Gastroesophageal sphincter (tissue), 4 donors: ENCODE data around the gene ZNF45. TPM values are rescaled to one million over a fixed set of nuclear protein-coding genes. Genes with fewer than 3 reads are reported as not detected.

Experiments used
- ATAC-seq: fragments of 150-250 bp; one replicate; pipeline ENCODE4 v1.9.1; 2016; ENCODE audit warnings: mild to moderate bottlenecking, moderate library complexity
- H3K27ac ChIP-seq, 4 donors: fragments of 200-600 bp; sonication (generic) in 3 of 4; 1 replicate in 3 of 4; 2 replicates in 1 of 4; pipeline ENCODE4 v1.5.1; 2016 to 2019
- H3K27me3 ChIP-seq: fragments of 200-600 bp; sonication (generic); one replicate; pipeline ENCODE4 v1.5.1; 2019
- H3K36me3 ChIP-seq, 2 donors: fragments of 200-600 bp; sonication (generic); one replicate each; pipeline ENCODE4 v1.5.1; 2019; ENCODE audit warnings: control low read depth in 1 of 2
- H3K4me1 ChIP-seq, 3 donors: fragments of 200-600 bp; sonication (generic); 1 replicate in 2 of 3; 2 replicates in 1 of 3; pipeline ENCODE4 v1.5.1; 2016 to 2019; ENCODE audit warnings: control low read depth in 2 of 3
- H3K4me3 ChIP-seq, 2 donors: fragments of 200-600 bp; sonication (generic); one replicate each; pipeline ENCODE4 v1.5.1; 2019; ENCODE audit warnings: mild to moderate bottlenecking in 1 of 2, moderate library complexity in 1 of 2
- H3K9me3 ChIP-seq, 3 donors: fragments of 200-600 bp; sonication (generic); one replicate each; pipeline ENCODE4 v1.5.1; 2017 to 2019; ENCODE audit warnings: control low read depth in 2 of 3
- CTCF ChIP-seq, 4 experiments: fragments of 200-600 bp in 2 of 4; fragments of 450-650 bp in 2 of 4; sonication (generic) in 1 of 4; IDR thresholded peaks; one replicate each; pipeline ENCODE4 v1.5.1; 2017 to 2019; ENCODE audit warnings: antibody characterized with exemption in 4 of 4, mild to moderate bottlenecking in 2 of 4, moderate library complexity in 2 of 4
- EP300 ChIP-seq: sonication (generic); formaldehyde crosslinking; IDR thresholded peaks from one replicate; pipeline ENCODE4 v1.6.1; 2017; ENCODE audit warnings: antibody characterized with exemption, mild to moderate bottlenecking
- POLR2A ChIP-seq, 2 donors: fragments of 450-650 bp; IDR thresholded peaks; one replicate each; pipeline ENCODE4 v1.6.1; 2017; ENCODE audit warnings: antibody characterized with exemption in 2 of 2, mild to moderate bottlenecking in 2 of 2, moderate library complexity in 1 of 2
- POLR2AphosphoS5 ChIP-seq: sonication (generic); formaldehyde crosslinking; IDR thresholded peaks from one replicate; pipeline ENCODE4 v1.6.1; 2017; ENCODE audit warnings: antibody characterized with exemption
- WGBS, 2 donors: methylation state at CpG; one replicate each; pipeline ENCODE4 v1.1.5; 2018; ENCODE audit warnings: low coverage in 1 of 2; 5-methylcytosine and 5-hydroxymethylcytosine counted together
- total RNA-seq, 4 donors: library from RNA; depleted of rRNA; stranded (reverse); fragments of >200 nt; gene quantifications; one replicate each; pipeline ENCODE4 v1.1.0, GENCODE V29; 2016

Gene ZNF45
- total RNA-seq, 4 donors from 2014 or later = 9.7 to 16.7 (median 12.0) TPM

- Histone ChIP-seq H3K36me3 (peaks cover 36 to 66% of the 10 kb centered on the region in 2 donors), H3K27me3 (no peaks in the 10 kb centered on the region), H3K4me1 (no peaks in the 10 kb centered on the region), H3K4me3 (no peak overlapping the region), H3K27ac (no peak overlapping the region), H3K9me3 (peaks cover 5 to 100% (median 20%) of the 10 kb centered on the region in 3 donors)
- no peak for ATAC-seq
- TF ChIP-seq CTCF (IDR thresholded peaks at IDR 0.05) (no peak), POLR2A (IDR thresholded peaks at IDR 0.05) (no peak), EP300 (no peak), POLR2AphosphoS5 (no peak)
- WGBS, 2 donors = 81 to 90% methylated on average over 2 to 3 of the region's 3 CpGs
These were observed 21.0 kb downstream of the ZNF45 start for GRCh38 chr19:43914051-43914450.

- Histone ChIP-seq H3K36me3 (peaks cover 30 to 59% of the 10 kb centered on the region in 2 donors), H3K27me3 (no peaks in the 10 kb centered on the region), H3K9me3 (peaks cover 5 to 100% (median 20%) of the 10 kb centered on the region in 3 donors), H3K27ac (no peak overlapping the region), H3K4me1 (no peaks in the 10 kb centered on the region), H3K4me3 (no peak overlapping the region)
- 98 to 100% methylated on average over 5 to 7 of the region's 7 CpGs for WGBS, 2 donors
- ATAC-seq = no peak
- TF ChIP-seq CTCF (IDR thresholded peaks at IDR 0.05) (no peak), POLR2A (IDR thresholded peaks at IDR 0.05) (no peak)
These were observed 21.7 kb downstream of the ZNF45 start for GRCh38 chr19:43913383-43913782.

GRCh38 chr19:43910884-43911283 is 24.2 kb downstream of the ZNF45 start:
- Histone ChIP-seq H3K27me3 (no peaks in the 10 kb centered on the region), H3K27ac (no peak overlapping the region), H3K36me3 (peaks cover 13 to 34% of the 10 kb centered on the region in 2 donors), H3K4me1 (no peaks in the 10 kb centered on the region), H3K4me3 (no peak overlapping the region), H3K9me3 (peaks cover 7 to 100% (median 23%) of the 10 kb centered on the region in 3 donors)
- TF ChIP-seq CTCF (IDR thresholded peaks at IDR 0.05) = no peak
- no peak for TF ChIP-seq POLR2AphosphoS5
- no peak for TF ChIP-seq POLR2A (IDR thresholded peaks at IDR 0.05)
- TF ChIP-seq EP300 = no peak
- ATAC-seq = no peak

- ATAC-seq = no peak
- Histone ChIP-seq H3K9me3 (peaks cover 5 to 100% (median 12%) of the 10 kb centered on the region in 3 donors), H3K36me3 (peaks cover 0 to 12% of the 10 kb centered on the region in 2 donors), H3K4me3 (no peak overlapping the region), H3K27ac (no peak overlapping the region), H3K27me3 (no peaks in the 10 kb centered on the region), H3K4me1 (no peaks in the 10 kb centered on the region)
- 100% methylated on average over 1 of the region's 1 CpG for WGBS, 2 donors
- TF ChIP-seq POLR2A (IDR thresholded peaks at IDR 0.05) = no peak
- no peak for TF ChIP-seq EP300
- TF ChIP-seq POLR2AphosphoS5 = no peak
- no peak for TF ChIP-seq CTCF (IDR thresholded peaks at IDR 0.05)
These were observed 26.4 kb downstream of the ZNF45 start for GRCh38 chr19:43908659-43909058.

- Histone ChIP-seq H3K4me3 (no peak overlapping the region), H3K27me3 (no peaks in the 10 kb centered on the region), H3K36me3 (no peaks in the 10 kb centered on the region), H3K9me3 (peaks cover 5 to 95% (median 6%) of the 10 kb centered on the region in 3 donors), H3K27ac (no peak overlapping the region), H3K4me1 (peaks cover 0 to 4% (median 0%) of the 10 kb centered on the region in 3 donors)
- no peak for ATAC-seq
- 95 to 100% methylated on average over 1 to 2 of the region's 2 CpGs for WGBS, 2 donors
- TF ChIP-seq CTCF (IDR thresholded peaks at IDR 0.05) (no peak), EP300 (no peak), POLR2A (IDR thresholded peaks at IDR 0.05) (no peak), POLR2AphosphoS5 (no peak)
These were observed 28.3 kb downstream of the ZNF45 start for GRCh38 chr19:43906774-43907173.
